K562 (cell line): ENCODE results near the gene NEU1. TPM values are rescaled to one million over a fixed set of nuclear protein-coding genes. Genes with fewer than 3 reads are reported as not detected.
A peak's percentile ranks its signal among the peaks of the same experiment; 100 is the strongest.

Experiments used
- BCL6 ChIP-seq: fragments of 250-450 bp; sonication (Bioruptor Pico); IDR thresholded peaks from 2 replicates; pipeline ENCODE4 v1.4.0; 2020
- C11orf30 ChIP-seq: fragments of 450-650 bp; IDR thresholded peaks from 2 replicates; pipeline ENCODE4 v1.6.1; 2016; ENCODE audit warnings: low read depth, mild to moderate bottlenecking
- CBFA2T2 ChIP-seq: fragments of 450-650 bp; conservative IDR thresholded peaks from 2 replicates; pipeline ENCODE4 v1.6.1; 2017; ENCODE audit warnings: mild to moderate bottlenecking
- CBFA2T3 ChIP-seq: fragments of 450-650 bp; IDR thresholded peaks from 2 replicates; pipeline ENCODE4 v1.6.1; 2017
- DPF2 ChIP-seq: fragments of 450-650 bp; IDR thresholded peaks from 2 replicates; pipeline ENCODE4 v1.6.1; 2016
- ETV6 ChIP-seq, 3 experiments: fragments of 150-350 bp in 1 of 3; sonication (generic) in 1 of 3; formaldehyde crosslinking in 1 of 3; IDR thresholded peaks; 2 replicates each; pipeline versions ENCODE4 v1.6.1 to v1.8.0; 2014 to 2022; ENCODE audit warnings: borderline replicate concordance in 2 of 3, low read depth in 2 of 3, antibody characterized with exemption in 1 of 3, low read length in 1 of 3, mild to moderate bottlenecking in 1 of 3, missing genetic modification reagents in 1 of 3
- POLR3G ChIP-seq: IDR thresholded peaks from 2 replicates; pipeline ENCODE4 v1.6.1; 2011; ENCODE audit not compliant: insufficient read length, insufficient replicate concordance; ENCODE audit errors: extremely low read depth
- SLC30A9 ChIP-seq: fragments of 250-450 bp; sonication (Bioruptor Pico); IDR thresholded peaks from 2 replicates; pipeline ENCODE4 v1.8.0; 2022; ENCODE audit warnings: mild to moderate bottlenecking, moderate library complexity
- TBL1XR1 ChIP-seq, 2 experiments: IDR thresholded peaks; 2 replicates each; pipeline ENCODE4 v1.6.1; 2012; ENCODE audit warnings: improper control_type of control experiment in 2 of 2, low read length in 2 of 2, mild to moderate bottlenecking in 1 of 2
- TGIF2 ChIP-seq: sonication (generic); formaldehyde crosslinking; IDR thresholded peaks from 2 replicates; pipeline ENCODE4 v1.8.1; 2022; ENCODE audit warnings: mild to moderate bottlenecking, missing genetic modification reagents, moderate library complexity
- TOE1 ChIP-seq, 2 experiments: fragments of 450-650 bp in 1 of 2; sonication (generic) in 1 of 2; formaldehyde crosslinking in 1 of 2; IDR thresholded peaks; 2 replicates each; pipeline versions ENCODE4 v1.7.1 to v1.8.0; 2016 to 2022; ENCODE audit warnings: borderline replicate concordance in 2 of 2, mild to moderate bottlenecking in 2 of 2, antibody characterized with exemption in 1 of 2, inconsistent platforms in 1 of 2, low read depth in 1 of 2, missing genetic modification reagents in 1 of 2, moderate library complexity in 1 of 2
- ZNF589 ChIP-seq: fragments of 200-800 bp; sonication (Bioruptor generic); IDR thresholded peaks from 2 replicates; pipeline ENCODE4 v1.6.1; 2016; ENCODE audit warnings: low read depth, missing genetic modification characterization, missing compliant biosample characterization
- polyA plus RNA-seq, 8 experiments: library from polyadenylated mRNA; depleted of rRNA in 4 of 8; stranded (reverse) in 5 of 8; unstranded in 3 of 8; fragments of >200 nt; fragmentation: Nextera tagmentation in 2 of 8; fragmentation: Illumina TruSeq in 1 of 8; extraction: Ambion mirVana in 2 of 8; extraction: Trizol in 1 of 8; gene quantifications; 2 replicates each; pipeline versions ENCODE4 v1.2.1 to v1.2.3, GENCODE V29; 2011 to 2014; ENCODE audit warnings: inconsistent platforms in 1 of 8, missing spikeins in 1 of 8
- total RNA-seq, 7 experiments: library from RNA; depleted of rRNA in 6 of 7; stranded (reverse); fragments of >200 nt in 6 of 7; fragmentation: Illumina TruSeq in 2 of 7; extraction: Trizol in 2 of 7; gene quantifications; 2 replicates each; pipeline versions ENCODE4 v1.2.1 to v1.2.3, GENCODE V29; 2011 to 2021; ENCODE audit warnings: low replicate concordance in 1 of 7
- TF ChIP-seq, protein P1 (sequence below): sonication (generic); formaldehyde crosslinking; IDR thresholded peaks from 2 replicates; pipeline ENCODE4 v1.8.0; 2023; ENCODE audit warnings: mild to moderate bottlenecking, missing genetic modification reagents
- TF ChIP-seq, protein P2 (sequence below), 2 experiments: fragments of 450-650 bp in 1 of 2; sonication (generic) in 1 of 2; formaldehyde crosslinking in 1 of 2; IDR thresholded peaks in 1 of 2; conservative IDR thresholded peaks in 1 of 2; 2 replicates each; pipeline versions ENCODE4 v1.6.1 to v1.8.1; 2016 to 2023; ENCODE audit warnings: mild to moderate bottlenecking in 2 of 2, moderate library complexity in 2 of 2, inconsistent platforms in 1 of 2, missing genetic modification reagents in 1 of 2
- TF ChIP-seq, protein P3 (sequence below): sonication (generic); formaldehyde crosslinking; IDR thresholded peaks from 2 replicates; pipeline ENCODE4 v1.8.1; 2023; ENCODE audit warnings: mild to moderate bottlenecking, missing genetic modification reagents, moderate library complexity
- TF ChIP-seq, protein P4 (sequence below): sonication (generic); formaldehyde crosslinking; IDR thresholded peaks from 2 replicates; pipeline ENCODE4 v1.8.0; 2023; ENCODE audit warnings: mild to moderate bottlenecking, missing genetic modification reagents
- TF ChIP-seq, protein P5 (sequence below): sonication (generic); formaldehyde crosslinking; IDR thresholded peaks from 2 replicates; pipeline ENCODE4 v1.8.0; 2022; ENCODE audit warnings: mild to moderate bottlenecking, missing genetic modification reagents

Gene NEU1
- total and polyA plus RNA-seq, 9 of the 15 experiments (the other 6 are each of a cell fraction or from before 2014, with no cell fraction given), result 14.8 to 67.8 (median 51.0) TPM

DNA sequence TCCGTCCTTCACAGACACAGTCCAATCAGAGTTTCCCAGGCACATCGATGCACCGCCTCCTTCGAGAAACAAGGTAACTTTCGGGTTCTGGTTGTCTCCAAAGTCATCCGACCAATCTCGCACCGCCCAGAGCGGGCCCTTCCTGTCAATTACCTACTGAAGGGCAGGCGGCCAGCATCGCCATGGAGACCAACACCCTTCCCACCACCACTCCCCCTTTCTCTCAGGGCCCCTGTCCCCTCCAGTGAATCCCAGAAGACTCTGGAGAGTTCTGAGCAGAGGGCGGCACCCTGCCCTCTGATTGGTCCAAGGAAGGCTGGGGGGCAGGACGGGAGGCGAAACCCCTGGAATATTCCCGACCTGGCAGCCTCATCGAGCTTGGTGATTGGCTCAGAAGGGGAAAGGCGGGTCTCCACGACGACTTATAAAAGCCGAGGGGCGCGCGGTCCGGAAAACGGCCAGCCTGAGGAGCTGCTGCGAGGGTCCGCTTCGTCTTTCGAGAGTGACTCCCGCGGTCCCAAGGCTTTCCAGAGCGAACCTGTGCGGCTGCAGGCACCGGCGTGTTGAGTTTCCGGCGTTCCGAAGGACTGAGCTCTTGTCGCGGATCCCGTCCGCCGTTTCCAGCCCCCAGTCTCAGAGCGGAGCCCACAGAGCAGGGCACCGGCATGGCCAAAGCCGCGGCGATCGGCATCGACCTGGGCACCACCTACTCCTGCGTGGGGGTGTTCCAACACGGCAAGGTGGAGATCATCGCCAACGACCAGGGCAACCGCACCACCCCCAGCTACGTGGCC lies 35.1 kb downstream of the NEU1 start, which contains the start of gene HSPA1B (continued):
- TF ChIP-seq CBFA2T2 (no peak), C11orf30 (no peak), DPF2 (no peak), BCL6 (CRISPR knock-in tag) (no peak), CBFA2T3 (no peak), SLC30A9 (CRISPR knock-in tag) (no peak), POLR3G (no peak), TOE1 (IDR thresholded peaks at IDR 0.05; ENCODE audit: borderline replicate concordance) (no peak), TOE1 (CRISPR knock-in tag; IDR thresholded peaks at IDR 0.05; ENCODE audit: borderline replicate concordance, low read depth) (0 out of 2 replicates have a peak, but pooled peaks have one; percentile 87), ETV6 (IDR thresholded peaks at IDR 0.05; ENCODE audit: borderline replicate concordance in 1 of 2, low read depth in 2 of 2, low read length in 1 of 2) (no peak; a peak in 1 of 4 replicates), ETV6 (CRISPR knock-in tag; IDR thresholded peaks at IDR 0.05; ENCODE audit: borderline replicate concordance) (0 out of 2 replicates have a peak, but pooled peaks have one; percentile 44), TGIF2 (CRISPR knock-in tag) (peak; percentile 90; the same call in 1 of the 2 replicates), TBL1XR1 (IDR thresholded peaks at IDR 0.05; ENCODE audit: low read length in 2 of 2) (peak; percentile 48 to 95; a peak in 3 of 4 replicates), ZNF589 (no peak)
- TF ChIP-seq, protein P1, sequence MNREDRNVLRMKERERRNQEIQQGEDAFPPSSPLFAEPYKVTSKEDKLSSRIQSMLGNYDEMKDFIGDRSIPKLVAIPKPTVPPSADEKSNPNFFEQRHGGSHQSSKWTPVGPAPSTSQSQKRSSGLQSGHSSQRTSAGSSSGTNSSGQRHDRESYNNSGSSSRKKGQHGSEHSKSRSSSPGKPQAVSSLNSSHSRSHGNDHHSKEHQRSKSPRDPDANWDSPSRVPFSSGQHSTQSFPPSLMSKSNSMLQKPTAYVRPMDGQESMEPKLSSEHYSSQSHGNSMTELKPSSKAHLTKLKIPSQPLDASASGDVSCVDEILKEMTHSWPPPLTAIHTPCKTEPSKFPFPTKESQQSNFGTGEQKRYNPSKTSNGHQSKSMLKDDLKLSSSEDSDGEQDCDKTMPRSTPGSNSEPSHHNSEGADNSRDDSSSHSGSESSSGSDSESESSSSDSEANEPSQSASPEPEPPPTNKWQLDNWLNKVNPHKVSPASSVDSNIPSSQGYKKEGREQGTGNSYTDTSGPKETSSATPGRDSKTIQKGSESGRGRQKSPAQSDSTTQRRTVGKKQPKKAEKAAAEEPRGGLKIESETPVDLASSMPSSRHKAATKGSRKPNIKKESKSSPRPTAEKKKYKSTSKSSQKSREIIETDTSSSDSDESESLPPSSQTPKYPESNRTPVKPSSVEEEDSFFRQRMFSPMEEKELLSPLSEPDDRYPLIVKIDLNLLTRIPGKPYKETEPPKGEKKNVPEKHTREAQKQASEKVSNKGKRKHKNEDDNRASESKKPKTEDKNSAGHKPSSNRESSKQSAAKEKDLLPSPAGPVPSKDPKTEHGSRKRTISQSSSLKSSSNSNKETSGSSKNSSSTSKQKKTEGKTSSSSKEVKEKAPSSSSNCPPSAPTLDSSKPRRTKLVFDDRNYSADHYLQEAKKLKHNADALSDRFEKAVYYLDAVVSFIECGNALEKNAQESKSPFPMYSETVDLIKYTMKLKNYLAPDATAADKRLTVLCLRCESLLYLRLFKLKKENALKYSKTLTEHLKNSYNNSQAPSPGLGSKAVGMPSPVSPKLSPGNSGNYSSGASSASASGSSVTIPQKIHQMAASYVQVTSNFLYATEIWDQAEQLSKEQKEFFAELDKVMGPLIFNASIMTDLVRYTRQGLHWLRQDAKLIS (CRISPR knock-in tag), result peak; percentile 98
- TF ChIP-seq, protein P2, sequence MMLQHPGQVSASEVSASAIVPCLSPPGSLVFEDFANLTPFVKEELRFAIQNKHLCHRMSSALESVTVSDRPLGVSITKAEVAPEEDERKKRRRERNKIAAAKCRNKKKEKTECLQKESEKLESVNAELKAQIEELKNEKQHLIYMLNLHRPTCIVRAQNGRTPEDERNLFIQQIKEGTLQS (IDR thresholded peaks at IDR 0.05), result no peak
- TF ChIP-seq, protein P2 (CRISPR knock-in tag; conservative IDR thresholded peaks at IDR 0.05), result peak; percentile 93
- TF ChIP-seq, protein P3, sequence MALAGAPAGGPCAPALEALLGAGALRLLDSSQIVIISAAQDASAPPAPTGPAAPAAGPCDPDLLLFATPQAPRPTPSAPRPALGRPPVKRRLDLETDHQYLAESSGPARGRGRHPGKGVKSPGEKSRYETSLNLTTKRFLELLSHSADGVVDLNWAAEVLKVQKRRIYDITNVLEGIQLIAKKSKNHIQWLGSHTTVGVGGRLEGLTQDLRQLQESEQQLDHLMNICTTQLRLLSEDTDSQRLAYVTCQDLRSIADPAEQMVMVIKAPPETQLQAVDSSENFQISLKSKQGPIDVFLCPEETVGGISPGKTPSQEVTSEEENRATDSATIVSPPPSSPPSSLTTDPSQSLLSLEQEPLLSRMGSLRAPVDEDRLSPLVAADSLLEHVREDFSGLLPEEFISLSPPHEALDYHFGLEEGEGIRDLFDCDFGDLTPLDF (CRISPR knock-in tag), result peak; percentile 94
- TF ChIP-seq, protein P4, sequence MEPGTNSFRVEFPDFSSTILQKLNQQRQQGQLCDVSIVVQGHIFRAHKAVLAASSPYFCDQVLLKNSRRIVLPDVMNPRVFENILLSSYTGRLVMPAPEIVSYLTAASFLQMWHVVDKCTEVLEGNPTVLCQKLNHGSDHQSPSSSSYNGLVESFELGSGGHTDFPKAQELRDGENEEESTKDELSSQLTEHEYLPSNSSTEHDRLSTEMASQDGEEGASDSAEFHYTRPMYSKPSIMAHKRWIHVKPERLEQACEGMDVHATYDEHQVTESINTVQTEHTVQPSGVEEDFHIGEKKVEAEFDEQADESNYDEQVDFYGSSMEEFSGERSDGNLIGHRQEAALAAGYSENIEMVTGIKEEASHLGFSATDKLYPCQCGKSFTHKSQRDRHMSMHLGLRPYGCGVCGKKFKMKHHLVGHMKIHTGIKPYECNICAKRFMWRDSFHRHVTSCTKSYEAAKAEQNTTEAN (CRISPR knock-in tag), result peak; percentile 60; the same call in 1 of the 2 replicates
- TF ChIP-seq, protein P5, sequence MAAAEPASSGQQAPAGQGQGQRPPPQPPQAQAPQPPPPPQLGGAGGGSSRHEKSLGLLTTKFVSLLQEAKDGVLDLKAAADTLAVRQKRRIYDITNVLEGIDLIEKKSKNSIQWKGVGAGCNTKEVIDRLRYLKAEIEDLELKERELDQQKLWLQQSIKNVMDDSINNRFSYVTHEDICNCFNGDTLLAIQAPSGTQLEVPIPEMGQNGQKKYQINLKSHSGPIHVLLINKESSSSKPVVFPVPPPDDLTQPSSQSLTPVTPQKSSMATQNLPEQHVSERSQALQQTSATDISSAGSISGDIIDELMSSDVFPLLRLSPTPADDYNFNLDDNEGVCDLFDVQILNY (CRISPR knock-in tag), result peak; percentile 89; the same call in 1 of the 2 replicates
